H1 (cell line): ENCODE data around the gene POLR3GL. TPM values are rescaled to one million over a fixed set of nuclear protein-coding genes. Genes with fewer than 3 reads are reported as not detected.

Source experiments
- CTCF ChIA-PET: fragments of 300-600 bp; sonication (Branson Sonifier 250); formaldehyde crosslinking; loops from one replicate; lab custom pipeline; 2021; ENCODE audit not compliant: partially characterized antibody; lab: Charles Lee
- POLR2A ChIA-PET: fragments of 300-600 bp; sonication (Branson Sonifier 250); formaldehyde crosslinking; loops from one replicate; lab custom pipeline; 2021; ENCODE audit warnings: inconsistent platforms; ENCODE audit not compliant: partially characterized antibody; lab: Charles Lee
- DNase-seq, 2 experiments: peaks; one replicate each; pipeline versions ENCODE4 v3.0.0 to v3.0.0-alpha.2; 2010 to 2022; ENCODE audit warnings: low spot score in 2 of 2, low read depth in 1 of 2, mixed read lengths in 1 of 2
- FAIRE-seq: peaks from 2 replicates; lab custom pipeline; 2011; peaks lifted over from hg19 to GRCh38; lab: Jason Lieb, UNC
- H2AFZ ChIP-seq: 2 replicates; pipeline ENCODE4 v1.8.1; 2012; ENCODE audit warnings: low read length, inconsistent platforms
- H2AK5ac ChIP-seq: 2 replicates; pipeline ENCODE4 v1.6.1; 2013; ENCODE audit warnings: low read depth, low read length
- H2BK120ac ChIP-seq: replicated peaks from 2 replicates; pipeline ENCODE3; 2013; ENCODE audit warnings: low read depth, low read length, inconsistent platforms
- H2BK12ac ChIP-seq: 2 replicates; pipeline ENCODE4 v1.6.1; 2013; ENCODE audit warnings: low read depth, low read length
- H2BK15ac ChIP-seq: 2 replicates; pipeline ENCODE4 v1.6.1; 2013; ENCODE audit warnings: low read length
- H2BK20ac ChIP-seq: 2 replicates; pipeline ENCODE4 v1.6.1; 2013; ENCODE audit warnings: low read length
- H2BK5ac ChIP-seq: 2 replicates; pipeline ENCODE4 v1.6.1; 2013; ENCODE audit warnings: low read depth, low read length
- H3K14ac ChIP-seq: 2 replicates; pipeline ENCODE4 v1.6.1; 2013; ENCODE audit warnings: inconsistent platforms; ENCODE audit not compliant: insufficient read length
- H3K18ac ChIP-seq: 2 replicates; pipeline ENCODE4 v1.6.1; 2013; ENCODE audit warnings: low read length; ENCODE audit errors: extremely low read depth
- H3K23ac ChIP-seq: 2 replicates; pipeline ENCODE4 v1.6.1; 2013; ENCODE audit warnings: inconsistent platforms; ENCODE audit not compliant: insufficient read length
- H3K23me2 ChIP-seq: 2 replicates; pipeline ENCODE4 v1.6.1; 2013; ENCODE audit warnings: low read depth, low read length
- H3K27ac ChIP-seq: 2 replicates; pipeline ENCODE4 v1.6.1; 2011; ENCODE audit warnings: low read depth, low read length, inconsistent platforms
- H3K27me3 ChIP-seq, 4 experiments: replicated peaks in 1 of 4; 1 replicate in 1 of 4; 2 replicates in 3 of 4; pipeline versions ENCODE4 v1.6.1 to v1.8.1; 2011 to 2013; ENCODE audit warnings: low read length in 3 of 4, mild to moderate bottlenecking in 3 of 4, inconsistent platforms in 2 of 4, mixed read lengths in 2 of 4, moderate library complexity in 1 of 4; ENCODE audit not compliant: control insufficient read depth in 3 of 4, insufficient read depth in 3 of 4; ENCODE audit errors: extremely low read depth in 1 of 4
- H3K36me3 ChIP-seq, 4 experiments: 2 replicates each; pipeline versions ENCODE4 v1.6.1 to v1.8.1; 2011 to 2013; ENCODE audit warnings: mild to moderate bottlenecking in 4 of 4, low read length in 3 of 4, moderate library complexity in 2 of 4, control low read depth in 1 of 4, inconsistent platforms in 1 of 4; ENCODE audit not compliant: insufficient read depth in 4 of 4, control insufficient read depth in 2 of 4
- H3K4ac ChIP-seq: replicated peaks from 2 replicates; pipeline ENCODE3; 2013; ENCODE audit warnings: low read length, low read depth, mixed read lengths, inconsistent platforms; ENCODE audit not compliant: insufficient read length
- H3K4me1 ChIP-seq, 4 experiments: replicated peaks in 1 of 4; 1 replicate in 1 of 4; 2 replicates in 3 of 4; pipeline versions ENCODE4 v1.6.1 to v1.8.1; 2011 to 2013; ENCODE audit warnings: low read length in 3 of 4, inconsistent platforms in 2 of 4, mixed read lengths in 1 of 4; ENCODE audit not compliant: insufficient read depth in 4 of 4, control insufficient read depth in 3 of 4
- H3K4me2 ChIP-seq, 2 experiments: 2 replicates each; pipeline versions ENCODE4 v1.6.1 to v1.8.1; 2011 to 2013; ENCODE audit warnings: low read depth in 2 of 2, low read length in 2 of 2, control low read depth in 1 of 2, inconsistent platforms in 1 of 2, mild to moderate bottlenecking in 1 of 2; ENCODE audit not compliant: insufficient read depth in 1 of 2
- H3K4me3 ChIP-seq, 4 experiments: fragments of 200-600, 300-600 bp in 1 of 4; sonication (generic), shearing (Covaris generic), sonication (Bioruptor Twin) in 1 of 4; 2 replicates each; pipeline versions ENCODE4 v1.5.1 to v1.8.1; 2011 to 2016; ENCODE audit warnings: low read length in 4 of 4, low read depth in 3 of 4, control low read depth in 2 of 4, inconsistent platforms in 2 of 4, mild to moderate bottlenecking in 2 of 4, mixed read lengths in 1 of 4, moderate library complexity in 1 of 4; ENCODE audit not compliant: insufficient read depth in 2 of 4; ENCODE audit errors: extremely low read depth in 1 of 4
- H3K56ac ChIP-seq: replicated peaks from 2 replicates; pipeline ENCODE3; 2013; ENCODE audit warnings: low read depth, mild to moderate bottlenecking, mixed read lengths, low read length, inconsistent platforms; ENCODE audit not compliant: insufficient read length
- H3K79me1 ChIP-seq: 2 replicates; pipeline ENCODE4 v1.6.1; 2013; ENCODE audit warnings: low read depth, low read length, control low read depth
- H3K79me2 ChIP-seq, 2 experiments: 2 replicates each; pipeline versions ENCODE4 v1.6.1 to v1.8.1; 2012 to 2013; ENCODE audit warnings: low read length in 2 of 2, mild to moderate bottlenecking in 2 of 2, inconsistent platforms in 1 of 2; ENCODE audit not compliant: insufficient read depth in 2 of 2, control insufficient read depth in 1 of 2
- H3K9ac ChIP-seq, 4 experiments: replicated peaks in 1 of 4; 1 replicate in 1 of 4; 2 replicates in 3 of 4; pipeline versions ENCODE4 v1.6.1 to v1.8.1; 2011 to 2013; ENCODE audit warnings: low read depth in 3 of 4, low read length in 3 of 4, control low read depth in 2 of 4, mild to moderate bottlenecking in 2 of 4, moderate library complexity in 2 of 4, inconsistent platforms in 1 of 4; ENCODE audit errors: extremely low read depth in 1 of 4
- H3K9me3 ChIP-seq, 2 experiments: 2 replicates each; pipeline versions ENCODE4 v1.6.1 to v1.8.1; 2012 to 2013; ENCODE audit warnings: mild to moderate bottlenecking in 2 of 2, moderate library complexity in 2 of 2, control low read depth in 1 of 2, inconsistent platforms in 1 of 2, low read depth in 1 of 2, low read length in 1 of 2, mixed read lengths in 1 of 2; ENCODE audit not compliant: insufficient read depth in 2 of 2
- H4K20me1 ChIP-seq, 2 experiments: replicated peaks in 1 of 2; 2 replicates each; pipeline versions ENCODE3 to v1.8.1; 2011 to 2013; ENCODE audit warnings: inconsistent platforms in 2 of 2, low read length in 2 of 2, mild to moderate bottlenecking in 1 of 2; ENCODE audit not compliant: insufficient read depth in 2 of 2, control insufficient read depth in 1 of 2
- H4K5ac ChIP-seq: 2 replicates; pipeline ENCODE4 v1.6.1; 2013; ENCODE audit warnings: low read length, low read depth, mixed read lengths, inconsistent platforms; ENCODE audit not compliant: insufficient read length
- H4K8ac ChIP-seq: 2 replicates; pipeline ENCODE4 v1.8.0; 2013; ENCODE audit warnings: mild to moderate bottlenecking, moderate library complexity, low read length, inconsistent platforms; ENCODE audit not compliant: insufficient read depth; ENCODE audit errors: extremely low read depth
- H4K91ac ChIP-seq: replicated peaks from 2 replicates; pipeline ENCODE3; 2013; ENCODE audit warnings: low read length, mixed read lengths, inconsistent platforms; ENCODE audit not compliant: insufficient read length
- CHD1 ChIP-seq: IDR thresholded peaks from 2 replicates; pipeline ENCODE4 v1.6.1; 2012; ENCODE audit warnings: low read depth, low read length, improper control_type of control experiment
- GTF2F1 ChIP-seq: IDR thresholded peaks from 2 replicates; pipeline ENCODE4 v1.6.1; 2012; ENCODE audit warnings: low read depth, low read length, improper control_type of control experiment, borderline replicate concordance
- KDM1A ChIP-seq: fragments of 200-600, 300-600 bp; sonication (generic); IDR thresholded peaks from 2 replicates; pipeline ENCODE4 v1.7.1; 2016; ENCODE audit warnings: mild to moderate bottlenecking, low read length, borderline replicate concordance
- NANOG ChIP-seq: IDR thresholded peaks from 2 replicates; pipeline ENCODE4 v1.6.1; 2011; ENCODE audit warnings: low read length, low read depth, mild to moderate bottlenecking, inconsistent platforms; ENCODE audit not compliant: insufficient read depth, poor library complexity, severe bottlenecking
- SIX5 ChIP-seq: IDR thresholded peaks from 2 replicates; pipeline ENCODE4 v1.6.1; 2011; ENCODE audit warnings: mild to moderate bottlenecking, low read depth, low read length
- SRF ChIP-seq: IDR thresholded peaks from 2 replicates; pipeline ENCODE4 v1.6.1; 2011; ENCODE audit warnings: mild to moderate bottlenecking, low read depth, low read length, moderate library complexity
- TAF1 ChIP-seq: IDR thresholded peaks from 2 replicates; pipeline ENCODE4 v1.6.1; 2011; ENCODE audit warnings: mild to moderate bottlenecking, low read depth, low read length
- TBP ChIP-seq: IDR thresholded peaks from 2 replicates; pipeline ENCODE4 v1.6.1; 2011; ENCODE audit warnings: low read depth, low read length, improper control_type of control experiment
- WGBS, 2 experiments: shearing (Covaris generic) in 1 of 2; methylation state at CpG; one replicate each; pipeline versions ENCODE4 v1.1.6 to v1.1.7; 2013 to 2015; ENCODE audit warnings: low lambda C conversion rate in 2 of 2, mixed read lengths in 2 of 2, inconsistent platforms in 1 of 2, low coverage in 1 of 2, missing lambda C conversion rate in 1 of 2; ENCODE audit not compliant: insufficient replicate concordance in 2 of 2, insufficient coverage in 1 of 2, insufficient read length in 1 of 2; ENCODE audit errors: extremely low coverage in 1 of 2, missing lambda C conversion rate in 1 of 2; 5-methylcytosine and 5-hydroxymethylcytosine counted together
- polyA plus RNA-seq, 7 experiments: library from polyadenylated mRNA; depleted of rRNA in 3 of 7; stranded (reverse) in 5 of 7; unstranded in 2 of 7; fragments of >200 nt in 5 of 7; fragments of 200-250 nt in 2 of 7; gene quantifications; 1 replicate in 5 of 7; 2 replicates in 1 of 7; 4 replicates in 1 of 7; pipeline versions ENCODE4 v1.2.1 to v1.2.3, GENCODE V29; 2011 to 2013; ENCODE audit warnings: missing spikeins in 2 of 7, mixed read lengths in 2 of 7
- total RNA-seq: library from RNA; stranded (reverse); fragmentation: NEBNext Ultra II Directional; extraction: Animal tissue kit (Norgen Biotek cat#: 25700); gene quantifications from 2 replicates; pipeline ENCODE4 v1.2.1, GENCODE V29; 2021

POLR3GL gene
- total and polyA plus RNA-seq, 2 of the 8 experiments (the other 6 are each of a cell fraction or from before 2014, with no cell fraction given) = 3.1 to 3.9 TPM

GRCh38 chr1:145922266-145922665, 42.2 kb upstream of the POLR3GL start:
- H3K56ac ChIP-seq = no peak overlapping the region
- peaks cover 18% of the 10 kb centered on the region for H3K23me2 ChIP-seq
- no peak for DNase-seq
- H3K36me3 ChIP-seq = peaks cover 3 to 18% (median 9%) of the 10 kb centered on the region in 4 experiments; a peak in 6 of 8 replicates
- TF ChIP-seq SIX5 = no peak
- no peak for TF ChIP-seq GTF2F1
- no peak for TF ChIP-seq TAF1
- TF ChIP-seq CHD1 = no peak
- TF ChIP-seq SRF = no peak
- no peak for TF ChIP-seq TBP
- no peak for TF ChIP-seq KDM1A
- TF ChIP-seq NANOG = no peak
- no peak overlapping the region for H2BK5ac ChIP-seq
- H2BK15ac ChIP-seq = no peak overlapping the region
- no peak overlapping the region for H3K4ac ChIP-seq
- no peak overlapping the region for H3K9ac ChIP-seq
- H2AFZ ChIP-seq = no peak overlapping the region
- H2BK20ac ChIP-seq = no peak overlapping the region
- H4K8ac ChIP-seq = no peak overlapping the region
- no peak for FAIRE-seq
- peaks cover 3 to 6% (median 4%) of the 10 kb centered on the region in 4 experiments for H3K4me1 ChIP-seq
- H3K9me3 ChIP-seq = no peaks in the 10 kb centered on the region
- no peak overlapping the region for H2BK120ac ChIP-seq
- POLR2A ChIA-PET = interaction anchor here (1.1 to 2.9 kb wide), 6 partner anchors 10 to 113 kb away, joined by 3 to 8 read pairs (median 4); partner anchors contain the start of genes ANKRD34A, LIX1L and POLR3GL
- H3K79me1 ChIP-seq = no peaks in the 10 kb centered on the region
- H3K27me3 ChIP-seq = no peaks in the 10 kb centered on the region
- 89% methylated on average over 2 of the region's 2 CpGs; no CpG with 5 or more reads in 1 of the 2 experiments for WGBS, 2 experiments
- no peak overlapping the region for H3K23ac ChIP-seq
- H3K27ac ChIP-seq = no peak overlapping the region
- H4K20me1 ChIP-seq = no peaks in the 10 kb centered on the region
- H3K79me2 ChIP-seq = peaks cover 0 to 14% of the 10 kb centered on the region in 2 experiments; a peak in 2 of 4 replicates
- H4K91ac ChIP-seq = no peak overlapping the region
- CTCF ChIA-PET = interaction anchor here (1.0 kb wide), 1 partner anchor 55 kb away, joined by 7 read pairs; no protein-coding TSS in a partner anchor
- H3K14ac ChIP-seq = no peak overlapping the region
- no peak overlapping the region for H4K5ac ChIP-seq
- H3K4me3 ChIP-seq = no peak overlapping the region
- no peak overlapping the region for H3K18ac ChIP-seq
- H3K4me2 ChIP-seq = no peak overlapping the region
- H2AK5ac ChIP-seq = no peak overlapping the region
- no peak overlapping the region for H2BK12ac ChIP-seq
